Upper lobe of right lung (tissue), 1 donor: ENCODE data around the gene PTPDC1. TPM values are rescaled to one million over a fixed set of nuclear protein-coding genes. Genes with fewer than 3 reads are reported as not detected.

ENCODE experiments used
- ATAC-seq: fragments of 200-7000 bp; cut with Tn5 transposase; one replicate; pipeline ENCODE4 v1.9.1; 2020; ENCODE audit warnings: mild to moderate bottlenecking, moderate library complexity
- DNase-seq: peaks from one replicate; pipeline ENCODE4 v3.0.0-alpha.2; 2020
- H3K27ac ChIP-seq: fragments of 200-600 bp; one replicate; pipeline ENCODE4 v1.8.0; 2022
- H3K27me3 ChIP-seq: fragments of 200-600 bp; one replicate; pipeline ENCODE4 v1.8.0; 2022; ENCODE audit warnings: mild to moderate bottlenecking
- H3K36me3 ChIP-seq: fragments of 200-600 bp; one replicate; pipeline ENCODE4 v1.8.0; 2022
- H3K4me1 ChIP-seq: fragments of 200-600 bp; one replicate; pipeline ENCODE4 v1.8.0; 2022
- H3K4me3 ChIP-seq: fragments of 200-600 bp; one replicate; pipeline ENCODE4 v1.8.0; 2022; ENCODE audit warnings: mild to moderate bottlenecking
- H3K9me3 ChIP-seq: fragments of 200-600 bp; one replicate; pipeline ENCODE4 v1.8.0; 2022
- CTCF ChIP-seq: fragments of 200-600 bp; IDR thresholded peaks from one replicate; pipeline ENCODE4 v1.8.0; 2022; ENCODE audit warnings: antibody characterized with exemption
- intact Hi-C: fragments of 100-400 bp; cut with DNase I; formaldehyde crosslinking; loops from one replicate; pipeline ENCODE4 v1.11.0; 2022
- total RNA-seq: library from RNA; stranded (reverse); fragmentation: NEBNext Ultra II Directional; extraction: Animal tissue kit (Norgen Biotek cat#: 25700); gene quantifications from one replicate; pipeline ENCODE4 v1.2.1, GENCODE V29; 2021
- donor health status: DM: no; HTN: yes; CAD: no; lungs with severe emphysema.

Gene PTPDC1
- total RNA-seq, 1 donor from 2014 or later: 10.0 TPM

GRCh38 chr9:94078086-94078485 lies 6.2 kb upstream of the PTPDC1 start:
- no peak overlapping the region for H3K27ac ChIP-seq
- no peak for ATAC-seq
- no peak for TF ChIP-seq CTCF
- DNase-seq: no peak
- H3K36me3 ChIP-seq: no peaks in the 10 kb centered on the region
- no peaks in the 10 kb centered on the region for H3K27me3 ChIP-seq
- no peaks in the 10 kb centered on the region for H3K9me3 ChIP-seq
- intact Hi-C loops: no loop called here
- H3K4me3 ChIP-seq: no peak overlapping the region
- peaks cover 8% of the 10 kb centered on the region for H3K4me1 ChIP-seq

GRCh38 chr9:94079236-94079635 lies 5.0 kb upstream of the PTPDC1 start:
- Histone ChIP-seq H3K27me3 (no peaks in the 10 kb centered on the region), H3K36me3 (no peaks in the 10 kb centered on the region), H3K9me3 (no peaks in the 10 kb centered on the region), H3K4me3 (no peak overlapping the region), H3K4me1 (peaks cover 8% of the 10 kb centered on the region), H3K27ac (no peak overlapping the region)
- no peak for DNase-seq
- intact Hi-C loops: no loop called here
- no peak for ATAC-seq
- TF ChIP-seq CTCF: no peak

- intact Hi-C loops: no loop called here
- DNase-seq (no peak), ATAC-seq (no peak)
- Histone ChIP-seq H3K36me3 (no peaks in the 10 kb centered on the region), H3K9me3 (no peaks in the 10 kb centered on the region), H3K27me3 (no peaks in the 10 kb centered on the region), H3K4me3 (no peak overlapping the region), H3K27ac (no peak overlapping the region), H3K4me1 (peaks cover 8% of the 10 kb centered on the region)
- no peak for TF ChIP-seq CTCF
Observed at GRCh38 chr9:94080249-94080648, 4.0 kb upstream of the PTPDC1 start.

GRCh38 chr9:94081435-94081834 lies 2.8 kb upstream of the PTPDC1 start:
- intact Hi-C loops: no loop called here
- no peak overlapping the region for H3K4me3 ChIP-seq
- H3K27ac ChIP-seq: no peak overlapping the region
- no peaks in the 10 kb centered on the region for H3K36me3 ChIP-seq
- DNase-seq (no peak), ATAC-seq (no peak)
- no peaks in the 10 kb centered on the region for H3K27me3 ChIP-seq
- peaks cover 10% of the 10 kb centered on the region for H3K4me1 ChIP-seq
- H3K9me3 ChIP-seq: no peaks in the 10 kb centered on the region
- no peak for TF ChIP-seq CTCF

GRCh38 chr9:94081864-94082463 lies 2.3 kb upstream of the PTPDC1 start:
- Histone ChIP-seq H3K27me3 (no peaks in the 10 kb centered on the region), H3K9me3 (no peaks in the 10 kb centered on the region), H3K4me3 (no peak overlapping the region), H3K27ac (peak overlapping the region; percentile 39), H3K36me3 (no peaks in the 10 kb centered on the region), H3K4me1 (peaks cover 13% of the 10 kb centered on the region)
- DNase-seq (no peak), ATAC-seq (peak; percentile 11)
- TF ChIP-seq CTCF: no peak
- intact Hi-C loops: no loop called here

GRCh38 chr9:94082553-94082952 lies 1.7 kb upstream of the PTPDC1 start:
- ATAC-seq (no peak), DNase-seq (no peak)
- intact Hi-C loops: no loop called here
- no peaks in the 10 kb centered on the region for H3K36me3 ChIP-seq
- no peak overlapping the region for H3K4me3 ChIP-seq
- H3K27ac ChIP-seq: peak overlapping the region; percentile 39
- TF ChIP-seq CTCF: no peak
- no peaks in the 10 kb centered on the region for H3K27me3 ChIP-seq
- H3K9me3 ChIP-seq: no peaks in the 10 kb centered on the region
- H3K4me1 ChIP-seq: peaks cover 13% of the 10 kb centered on the region
